ENCODE measurements around the gene POMT2.
"Not testable (repeated sequence)": the region's sequence is repeated elsewhere in the genome, so short reads cannot be mapped to it uniquely, and the experiment has no call there.

Gene POMT2

DNA sequence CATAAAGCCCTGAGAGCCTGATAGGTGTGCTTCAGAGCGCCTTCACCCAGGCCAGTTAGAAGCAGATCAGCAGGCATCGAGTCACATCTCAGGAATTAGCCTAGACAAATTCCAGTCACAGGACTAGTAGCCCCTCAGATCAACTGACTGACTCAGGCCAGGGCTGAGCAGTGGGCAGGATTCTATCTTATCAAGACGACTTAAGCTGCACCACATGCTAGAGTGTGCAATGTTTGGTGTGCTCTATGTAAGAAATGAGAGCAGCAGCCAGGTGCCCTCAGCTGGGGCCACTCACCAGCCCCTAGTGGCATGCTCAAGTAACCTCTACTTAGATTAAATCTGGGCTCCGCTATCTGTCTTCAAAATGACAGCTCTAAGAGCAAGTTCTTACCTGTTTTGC is 30.0 kb downstream of the POMT2 start:
- DNase-seq: no peak

DNA sequence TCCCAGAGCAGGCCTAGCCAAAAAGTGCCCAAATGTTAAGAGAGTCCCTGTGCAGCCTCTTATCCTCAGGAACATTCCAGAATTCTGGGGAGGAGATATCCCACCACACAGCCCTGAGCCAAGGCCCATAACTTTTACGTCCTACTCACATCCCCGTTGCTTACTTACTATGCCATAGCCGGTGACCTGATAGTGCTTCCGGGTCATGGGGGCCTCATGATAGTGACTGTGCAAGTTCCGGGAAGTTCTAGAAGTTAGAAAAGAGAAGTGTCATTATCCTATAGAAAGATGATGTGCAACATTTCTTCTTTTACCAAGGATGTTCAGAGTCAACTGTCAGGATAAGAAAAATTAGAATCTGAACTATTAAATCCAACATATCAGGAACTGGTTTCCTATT is 34.1 kb downstream of the POMT2 start:
- no peak for DNase-seq

DNA sequence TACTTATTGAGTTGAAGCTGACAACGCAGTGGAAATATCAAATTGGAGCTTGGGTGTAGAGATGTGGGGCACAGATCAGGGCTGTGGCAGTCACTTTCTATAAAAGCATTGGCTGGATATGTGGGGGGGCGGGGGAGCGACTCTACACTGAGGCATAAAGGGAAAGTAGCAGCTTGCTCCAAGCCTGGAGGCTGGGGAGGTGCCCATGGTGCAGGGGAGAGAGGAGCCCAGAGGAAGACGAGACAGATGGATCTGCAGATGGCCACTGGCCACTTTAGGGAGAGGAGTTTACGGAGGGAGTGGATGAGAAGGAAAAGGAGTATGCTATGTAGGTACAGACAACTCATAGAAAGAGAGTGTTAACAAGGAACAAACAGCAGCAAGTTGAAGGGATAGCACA is 36.2 kb downstream of the POMT2 start:
- DNase-seq: no peak

DNA sequence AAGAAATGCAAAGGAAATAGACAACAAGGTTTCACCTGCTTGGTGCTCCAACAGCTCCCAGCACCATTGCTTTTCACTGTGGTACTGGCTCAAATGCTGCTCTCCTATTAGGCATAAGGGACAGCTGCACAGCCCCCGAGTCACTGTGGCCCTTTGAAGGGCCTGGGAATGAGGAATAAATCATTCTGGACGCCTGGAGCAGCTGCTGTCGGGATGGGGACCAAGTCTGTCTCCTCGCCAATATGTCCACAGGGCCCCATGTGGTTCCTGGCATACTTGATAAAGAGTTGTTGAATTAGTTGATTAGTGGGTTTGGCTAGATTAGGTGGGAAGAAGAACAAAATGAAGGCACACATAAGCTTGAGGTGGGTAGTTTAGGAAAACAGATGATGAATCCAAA is 36.6 kb downstream of the POMT2 start:
- DNase-seq: no peak

DNA sequence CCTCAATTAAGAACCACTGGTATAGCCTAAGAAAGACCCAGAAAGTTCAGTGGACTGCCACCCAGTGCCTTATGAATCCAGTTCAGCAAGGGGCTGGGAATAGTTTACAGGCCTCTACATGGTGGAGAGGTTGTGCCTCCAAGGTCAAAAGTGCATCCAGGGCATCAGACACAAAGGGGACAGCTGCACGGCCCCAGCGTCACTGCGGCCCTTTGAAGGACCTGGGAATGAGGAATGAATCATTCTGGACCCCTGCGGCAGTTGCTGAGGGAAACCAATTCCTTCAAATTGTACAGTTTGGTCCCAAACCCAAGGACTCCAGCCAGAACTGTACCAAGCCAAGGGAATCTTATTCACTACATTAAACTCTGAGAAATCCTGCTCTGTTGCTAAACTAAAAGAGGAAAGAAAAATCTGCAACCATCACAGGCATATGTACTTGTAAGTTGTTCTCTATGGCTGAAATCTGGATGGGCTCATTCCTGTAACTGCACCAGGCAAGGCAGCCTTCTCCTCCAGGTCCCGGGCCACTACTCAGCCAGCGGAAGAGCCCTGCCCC is 38.8 kb downstream of the POMT2 start:
- DNase-seq: no peak

DNA sequence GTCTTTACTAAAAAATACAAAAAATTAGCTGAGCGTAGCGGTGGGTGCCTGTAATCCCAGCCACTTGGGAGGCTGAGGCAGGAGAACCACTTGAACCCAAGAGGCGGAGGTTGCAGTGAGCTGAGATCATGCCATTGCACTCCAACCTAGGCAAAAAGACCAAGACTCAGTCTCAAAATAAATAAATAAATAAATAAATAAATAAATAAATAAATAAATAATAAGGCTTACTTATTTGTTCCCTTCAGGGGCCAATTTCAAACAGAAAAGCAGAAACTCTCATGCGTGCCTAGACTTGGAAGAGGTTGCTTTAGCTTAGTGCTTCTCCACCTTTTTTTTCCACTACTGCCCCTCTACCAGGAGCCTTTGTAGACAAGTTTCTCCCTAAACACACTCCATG is 39.8 kb downstream of the POMT2 start:
- DNase-seq: not testable (repeated sequence)

DNA sequence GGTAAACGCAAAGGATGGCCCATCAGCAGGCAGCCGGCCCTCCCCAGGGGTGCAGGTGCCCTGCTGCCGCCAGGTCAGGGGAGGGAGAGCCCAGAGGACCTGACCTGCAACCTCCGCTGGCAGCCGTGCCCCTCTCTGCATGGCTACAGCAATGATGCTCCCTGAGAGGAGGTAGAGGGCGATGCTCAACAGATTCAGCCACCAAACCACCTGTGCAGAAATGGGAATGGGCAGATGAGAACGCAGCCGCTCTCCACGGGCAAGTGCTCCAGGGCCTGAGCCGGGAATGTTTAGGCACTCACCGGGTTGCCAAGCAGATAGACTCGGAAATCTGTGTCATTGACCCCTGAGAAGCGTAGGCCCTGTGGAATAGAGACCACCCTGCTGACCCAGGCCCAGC is 41.0 kb downstream of the POMT2 start:
- no peak for DNase-seq

DNA sequence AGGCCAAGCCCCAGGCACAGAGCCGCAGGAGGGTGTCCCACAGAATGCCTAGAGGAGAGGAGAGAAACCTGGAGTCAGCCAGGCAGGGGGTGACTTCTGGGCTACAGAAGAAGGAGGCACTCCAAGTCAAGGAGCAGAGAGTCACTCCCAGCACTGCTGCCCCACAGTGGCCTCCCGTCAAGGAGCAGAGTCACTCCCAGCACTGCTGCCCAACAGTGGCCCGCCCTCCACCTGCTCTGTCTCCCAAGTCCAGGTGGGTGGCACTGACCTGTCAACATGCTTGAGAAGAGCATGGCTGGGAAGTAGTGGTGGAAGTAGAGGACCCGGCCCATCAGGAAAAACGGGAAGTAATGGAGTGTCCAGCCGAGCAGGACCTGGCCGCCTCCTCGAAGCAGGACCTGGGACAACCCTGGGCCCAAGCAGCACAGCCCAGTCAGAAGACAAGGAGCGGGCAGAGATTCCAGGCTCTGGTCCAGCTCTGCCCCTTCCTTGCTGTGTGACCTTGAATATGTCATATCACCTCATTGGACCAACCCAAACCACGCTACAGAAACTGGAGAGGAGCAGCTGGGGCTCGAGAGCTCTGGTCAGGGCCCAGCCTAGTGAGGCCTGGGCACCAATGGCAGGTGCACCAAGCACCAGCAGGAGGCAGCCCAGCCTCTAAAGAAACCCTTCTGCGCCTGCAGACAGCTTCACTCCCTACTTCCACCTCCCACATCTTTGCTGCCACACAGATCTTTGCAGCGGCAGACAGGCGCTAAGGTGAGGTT is 42.0 kb downstream of the POMT2 start:
- no peak for DNase-seq

DNA sequence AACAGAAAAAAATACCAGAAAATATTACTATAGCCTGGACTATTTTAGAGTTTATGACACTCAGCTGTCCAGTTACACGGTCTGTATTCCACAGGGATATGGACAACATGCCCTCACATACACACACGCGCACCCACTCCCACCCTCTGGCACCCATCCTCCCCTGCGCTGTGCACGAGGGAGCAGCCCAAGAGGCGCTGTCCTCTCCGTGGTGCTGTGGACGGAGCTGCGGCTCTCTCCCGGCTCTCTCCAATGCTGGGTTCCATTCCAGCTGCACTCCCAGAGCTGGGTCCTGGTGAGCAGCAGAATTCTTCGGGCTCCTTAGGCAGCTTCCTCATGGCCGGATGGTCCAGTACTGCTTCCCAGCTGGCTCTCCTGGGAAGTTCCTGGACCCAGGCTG is 43.7 kb downstream of the POMT2 start:
- DNase-seq: no peak

DNA sequence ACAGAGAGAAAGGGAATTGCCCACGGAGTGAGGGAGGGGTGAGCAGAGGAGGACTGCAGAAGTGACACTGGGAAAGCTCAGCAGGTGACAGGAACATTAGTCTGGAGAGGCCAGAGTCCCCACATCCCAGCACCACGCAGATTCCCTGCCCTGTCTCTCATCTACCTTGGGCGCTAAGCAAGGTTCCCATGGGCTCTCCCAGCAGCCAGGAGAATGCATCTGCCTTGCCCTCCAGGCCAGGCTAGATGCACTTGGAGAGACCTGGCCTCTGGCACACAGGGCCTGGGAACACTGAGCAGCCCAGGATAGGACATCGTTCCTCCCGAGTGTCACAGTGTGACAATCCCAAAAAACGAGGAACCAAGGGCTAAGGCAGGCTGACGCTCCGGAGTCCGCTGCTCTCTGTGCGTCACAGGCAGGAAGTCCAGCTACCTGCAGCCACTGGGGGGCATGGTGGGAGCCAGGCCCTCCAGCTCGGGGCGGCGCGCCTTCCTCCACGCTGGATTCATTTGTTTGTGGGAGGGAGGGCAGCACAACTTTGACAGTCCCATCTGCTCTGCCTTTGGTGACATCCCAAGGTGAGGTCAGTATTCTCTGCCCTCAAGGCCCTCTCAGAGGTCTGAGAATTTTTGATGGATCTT is 44.3 kb downstream of the POMT2 start:
- no peak for DNase-seq

DNA sequence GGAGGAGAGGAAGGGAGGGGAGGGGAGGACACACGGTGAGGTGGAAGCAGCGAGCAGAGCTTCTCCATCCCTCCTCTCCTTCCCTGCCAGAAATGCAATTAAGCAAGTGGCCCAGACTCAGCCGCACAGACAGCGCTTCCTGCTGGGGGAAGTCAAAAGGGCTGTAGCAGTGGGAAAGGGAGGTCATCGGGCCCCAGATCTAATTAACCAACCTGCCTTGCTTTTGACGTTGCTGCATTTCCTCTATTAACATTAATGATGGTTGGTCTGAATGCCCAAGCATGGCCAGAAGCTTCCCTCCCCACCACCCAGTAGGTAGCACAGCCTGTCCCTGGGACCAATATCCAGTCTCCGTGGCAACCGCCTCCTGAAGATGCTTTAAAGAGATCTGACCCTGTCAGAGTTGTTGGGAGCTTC is 45.1 kb downstream of the POMT2 start:
- no peak for DNase-seq

DNA sequence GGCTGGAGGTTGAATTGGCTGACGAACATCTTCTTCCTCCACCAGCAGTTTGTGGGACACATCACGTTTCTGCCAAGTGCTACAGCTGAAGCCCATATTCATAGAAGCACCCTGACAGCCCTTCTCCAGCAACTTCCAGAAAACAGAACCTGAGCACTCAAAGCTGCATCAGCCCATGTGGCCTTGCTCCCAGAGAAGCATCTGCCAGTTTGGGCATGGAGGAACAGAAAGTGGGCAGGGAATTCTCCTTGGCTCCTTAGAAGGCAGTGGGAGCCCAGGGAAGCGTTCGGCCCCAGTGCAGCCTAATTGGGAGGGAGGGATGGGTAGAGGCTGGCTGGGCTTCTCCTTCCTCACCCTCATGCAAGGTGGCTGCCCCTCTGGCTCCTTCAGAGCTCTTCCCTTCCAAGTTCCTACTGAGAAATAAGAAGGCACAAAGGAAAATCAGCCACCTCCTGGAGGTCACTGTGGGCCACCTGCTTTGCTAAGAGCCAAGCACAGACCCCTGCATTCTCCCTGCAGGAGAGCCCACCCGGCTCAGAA is 45.6 kb downstream of the POMT2 start:
- DNase-seq: no peak

DNA sequence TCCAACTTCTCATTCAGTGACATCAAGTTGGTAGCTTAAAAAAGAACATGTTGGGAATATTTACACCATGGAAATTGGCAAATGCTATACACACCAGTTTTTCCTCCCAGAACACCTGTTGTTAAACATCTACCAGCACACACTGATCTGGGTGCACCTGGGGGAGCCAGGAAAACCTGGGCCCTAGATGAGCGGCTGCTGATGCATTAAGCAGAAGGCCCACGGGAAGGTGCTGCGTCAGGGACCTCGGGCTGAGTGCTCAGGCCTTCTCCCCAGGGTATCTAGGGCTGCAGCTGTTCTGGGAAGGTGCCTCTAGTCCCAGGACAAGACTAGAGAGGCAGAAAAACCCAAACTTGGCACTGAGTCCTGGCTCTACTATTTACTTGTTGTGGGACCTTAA is 46.9 kb downstream of the POMT2 start:
- DNase-seq: no peak

DNA sequence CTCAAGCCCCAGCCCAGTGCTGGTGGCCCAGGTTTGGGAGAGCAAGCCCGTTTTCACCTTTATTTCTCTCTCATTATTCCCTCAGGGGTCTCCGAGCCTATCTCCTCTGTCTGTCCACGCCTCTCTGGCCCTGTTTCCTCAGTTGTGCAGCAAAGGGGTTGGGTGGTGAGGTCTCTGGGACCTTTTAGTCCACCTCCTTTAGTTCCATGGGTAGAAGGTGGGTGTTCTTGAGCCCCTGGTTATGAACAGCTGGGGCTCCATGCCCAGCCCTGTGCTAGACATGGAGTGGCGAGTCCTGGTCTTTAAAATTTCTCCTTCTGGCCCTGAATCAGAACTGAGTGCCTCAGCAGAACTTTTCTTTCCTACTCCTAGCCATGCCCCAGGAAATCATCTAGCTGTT is 48.4 kb downstream of the POMT2 start:
- DNase-seq: no peak

DNA sequence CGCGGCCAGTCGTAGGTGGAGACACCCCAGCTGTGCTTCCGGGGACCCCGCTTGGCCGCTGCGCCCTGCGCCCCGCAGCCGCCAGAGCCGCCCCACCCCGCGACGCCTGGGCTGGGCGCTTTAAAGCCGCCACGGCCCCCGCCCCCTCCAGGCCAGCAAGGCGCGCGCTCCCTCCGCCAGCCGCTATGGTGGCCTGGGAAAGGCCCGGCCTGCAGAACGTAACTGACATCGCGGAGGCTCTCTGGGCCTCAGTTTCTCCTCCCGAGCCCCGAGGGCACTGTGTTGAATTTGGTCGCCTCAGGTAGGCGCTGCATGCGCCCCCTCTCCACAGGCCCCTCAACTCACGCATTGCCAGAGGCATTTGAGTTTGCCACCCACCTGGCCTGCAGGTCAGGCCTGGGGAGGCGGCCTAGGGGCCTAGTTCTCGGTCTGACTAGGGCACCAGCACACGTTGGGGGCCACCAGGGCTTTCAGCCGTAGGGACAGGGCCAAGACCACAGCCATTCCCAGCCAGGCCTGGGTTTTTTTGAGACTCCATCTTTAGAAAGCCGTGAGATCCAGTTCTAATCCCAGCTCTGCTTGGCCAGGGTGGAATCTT is 49.5 kb downstream of the POMT2 start, which contains the start of gene NGB:
Gene NGB, minus strand, starts transcription at position 94 of the 598 bp plus-strand sequence. CDS start 269 bp downstream, outside the sequence.
- DNase-seq: no peak

DNA sequence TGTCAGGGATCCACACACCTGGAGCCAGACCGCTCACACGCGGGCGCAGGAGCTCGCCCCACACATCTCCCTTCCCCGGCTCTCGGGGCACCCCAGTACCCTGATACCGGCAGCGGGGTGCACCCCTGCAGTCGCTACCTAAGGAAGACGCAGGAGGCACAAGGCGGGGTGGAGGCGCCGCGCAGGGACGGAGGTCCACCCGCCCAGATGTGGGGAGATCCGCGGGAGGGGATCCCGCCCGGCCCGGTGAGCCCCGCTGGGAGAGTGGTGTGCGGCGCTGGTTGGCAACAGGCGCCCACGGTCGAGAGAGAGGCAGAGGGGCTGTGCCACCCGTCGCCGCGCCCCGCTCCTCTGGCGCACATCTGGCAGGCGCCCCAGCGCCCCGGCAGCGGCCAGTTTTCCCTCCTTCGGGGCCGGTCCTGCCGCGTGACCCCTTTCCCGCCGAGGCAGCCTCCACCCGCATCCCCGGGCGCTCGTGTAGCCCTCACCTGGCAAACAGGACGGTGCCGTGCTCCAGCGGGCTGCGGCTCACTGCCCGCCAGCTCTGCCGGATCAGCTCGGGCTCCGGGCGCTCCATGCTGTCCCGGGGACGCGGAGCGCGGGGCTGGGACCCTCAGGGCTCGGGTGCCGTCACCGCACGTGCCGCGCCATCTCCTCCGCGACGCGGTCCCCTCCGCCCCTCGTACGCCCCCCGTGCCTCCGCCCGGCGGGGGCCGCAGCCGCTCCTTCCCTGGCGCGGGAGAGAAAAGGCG is 50.1 kb downstream of the POMT2 start:
- no peak for DNase-seq

DNA sequence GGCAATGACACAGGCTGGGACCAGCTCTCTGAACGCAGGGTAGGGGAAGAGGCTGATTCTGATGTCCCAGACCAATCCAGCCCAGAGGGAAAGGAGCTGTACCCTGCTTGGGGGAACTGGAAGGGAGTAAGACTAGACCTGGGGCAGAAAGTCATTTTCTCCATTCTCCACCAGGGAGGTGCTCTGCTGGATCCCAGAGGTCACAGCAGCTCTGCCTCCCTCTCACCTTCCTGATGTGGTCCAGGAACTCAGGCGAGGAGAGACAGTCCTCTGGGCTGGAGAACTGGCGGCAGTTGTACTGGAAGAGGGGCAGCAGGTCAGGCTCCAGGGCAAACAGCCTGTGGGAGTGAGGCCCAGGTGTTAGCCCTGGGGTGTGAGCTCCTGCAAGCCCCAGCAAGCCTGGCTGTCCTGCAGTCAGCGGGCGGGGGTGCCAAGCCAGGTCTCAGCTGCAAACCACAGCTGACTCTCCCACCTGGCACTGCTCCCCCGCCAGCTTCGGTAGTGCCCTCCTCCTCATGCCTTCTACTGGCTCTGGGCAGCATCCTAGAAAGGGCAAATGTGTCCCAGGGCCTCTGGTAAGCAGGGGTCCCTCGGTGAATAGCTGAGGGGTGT is 51.6 kb downstream of the POMT2 start:
- no peak for DNase-seq

DNA sequence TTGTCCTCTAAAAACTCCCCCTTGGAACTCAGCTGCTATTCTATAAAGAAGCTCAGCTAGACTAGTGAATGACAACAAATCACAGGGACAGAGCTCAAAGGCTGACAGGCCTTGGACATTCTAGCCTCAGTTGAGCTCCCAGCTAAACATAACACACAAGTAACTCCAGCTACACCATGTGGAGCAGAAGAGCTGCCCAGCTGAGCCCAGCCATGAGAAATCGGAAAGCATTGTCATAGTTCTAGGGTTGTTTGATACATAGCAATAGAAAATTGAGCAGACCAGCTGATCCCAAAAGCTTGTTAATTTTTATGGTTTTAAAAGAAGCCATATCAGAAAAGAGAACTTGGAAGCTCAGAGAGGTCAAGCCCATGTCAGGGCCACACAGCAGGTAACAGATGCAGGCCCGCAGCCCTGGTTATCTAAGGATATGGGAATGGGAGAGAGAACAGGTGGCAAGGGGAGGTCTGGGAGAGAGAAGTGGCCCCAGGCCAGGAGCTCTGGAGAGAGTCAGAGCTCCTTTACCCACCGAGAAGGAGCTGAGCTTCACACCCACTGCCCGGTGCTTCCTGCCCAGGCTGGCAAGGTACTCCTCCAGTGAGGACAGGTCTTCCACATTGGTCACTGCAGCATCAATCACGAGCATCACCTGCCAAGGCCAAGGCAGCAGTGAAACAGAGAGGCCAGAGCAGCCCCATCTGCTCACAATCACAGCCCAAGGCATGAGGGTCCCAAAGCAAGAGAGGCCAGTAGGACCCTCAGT is 52.6 kb downstream of the POMT2 start:
- DNase-seq: no peak

DNA sequence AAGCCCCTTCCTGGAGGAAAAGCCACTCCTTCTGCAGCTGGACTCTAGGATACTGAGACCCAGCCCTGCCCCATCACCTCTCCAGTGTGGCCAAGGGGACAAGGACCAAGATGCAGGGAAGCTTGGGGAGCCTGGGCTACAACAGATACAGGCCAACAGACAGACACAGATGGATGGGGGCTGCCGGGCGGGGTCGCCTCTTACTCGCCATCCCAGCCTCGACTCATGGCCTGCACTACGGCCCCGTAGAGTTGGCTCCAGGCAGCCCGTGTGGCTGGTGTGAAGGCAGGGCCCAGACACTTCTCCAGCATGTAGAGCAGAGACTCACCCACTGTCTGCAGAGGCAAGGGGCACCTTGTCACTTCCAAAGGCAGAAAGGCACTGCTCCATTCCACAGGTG is 54.3 kb downstream of the POMT2 start:
- DNase-seq: no peak

DNA sequence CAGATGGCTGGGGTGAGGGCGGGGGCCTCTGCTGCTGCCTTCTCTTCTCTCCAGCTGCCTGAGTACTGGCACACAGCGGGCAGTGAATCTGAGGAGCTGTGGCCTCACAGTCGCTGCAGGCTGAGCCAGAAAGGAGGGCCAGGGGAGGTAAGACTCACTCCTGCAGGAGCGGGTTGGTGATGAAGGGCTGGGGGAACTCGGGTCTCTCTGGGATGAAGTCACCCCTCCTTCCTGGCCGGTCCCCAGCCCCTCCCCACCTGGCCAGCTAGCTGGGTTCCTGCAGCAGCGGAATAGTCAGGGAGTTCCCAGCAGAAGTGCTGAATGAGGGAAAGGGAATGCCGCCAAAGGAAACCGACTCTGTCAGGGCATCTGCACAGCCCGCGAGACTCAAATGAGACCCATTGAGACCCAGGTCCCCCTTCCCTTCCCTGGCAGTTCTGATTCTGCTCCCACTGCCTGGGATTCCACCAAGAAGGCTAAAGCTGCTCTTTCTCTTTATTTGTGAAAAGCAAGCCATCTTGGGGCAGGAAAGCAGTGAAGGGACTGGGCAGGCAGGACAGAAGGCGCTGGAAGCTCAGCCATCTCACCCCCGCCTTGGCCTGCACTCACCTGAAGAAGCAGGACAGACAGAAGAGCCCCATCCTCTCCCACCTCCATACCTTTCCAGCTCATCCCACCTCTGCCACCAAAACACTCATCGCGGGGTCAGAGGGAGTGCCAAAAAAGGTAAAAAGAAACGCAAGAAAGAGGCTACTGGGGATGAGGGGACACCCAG is 54.9 kb downstream of the POMT2 start:
- DNase-seq: no peak

DNA sequence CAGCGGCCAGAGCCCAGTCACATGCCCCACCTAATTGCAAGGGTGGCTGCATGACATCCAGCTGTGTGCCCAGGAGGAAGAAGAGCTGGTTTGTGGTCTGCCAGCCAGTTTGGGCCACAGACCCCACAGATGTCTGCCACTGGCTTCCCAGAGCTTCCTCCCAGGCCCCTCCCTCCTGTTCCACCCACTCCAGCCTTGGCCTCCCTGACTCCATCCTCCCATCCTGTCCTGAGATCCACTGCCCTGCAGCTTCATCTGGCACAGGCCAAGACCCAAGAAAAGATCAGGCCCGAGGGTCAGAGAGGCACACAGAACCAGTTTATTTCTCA is 55.5 kb downstream of the POMT2 start:
- DNase-seq: no peak

Measured in CD4-positive, alpha-beta T cell treated with Interleukin-17A for 4 hours (primary cell).